HepG2 (cell line): Measurements from ENCODE around the gene PITHD1. TPM values are rescaled to one million over a fixed set of nuclear protein-coding genes. Genes with fewer than 3 reads are reported as not detected.

Experiments used
- CBX5 ChIP-seq: sonication (generic); formaldehyde crosslinking; IDR thresholded peaks from 2 replicates; pipeline ENCODE4 v1.4.0; 2020; ENCODE audit warnings: missing genetic modification reagents, borderline replicate concordance
- DNMT3B ChIP-seq: conservative IDR thresholded peaks from 2 replicates; pipeline ENCODE4 v1.6.1; 2016; ENCODE audit warnings: missing biosample characterization, control low read depth
- EZH2 ChIP-seq: conservative IDR thresholded peaks from 2 replicates; pipeline ENCODE4 v1.6.1; 2012; ENCODE audit warnings: mild to moderate bottlenecking, low read depth, low read length, moderate library complexity
- HNRNPLL ChIP-seq: fragments of 200-400 bp; formaldehyde crosslinking; IDR thresholded peaks from 2 replicates; pipeline ENCODE4 v1.6.1; 2017; ENCODE audit warnings: mild to moderate bottlenecking, low read depth, low read length; ENCODE audit not compliant: poor library complexity, severe bottlenecking
- SMYD3 ChIP-seq: sonication (generic); formaldehyde crosslinking; IDR thresholded peaks from 2 replicates; pipeline ENCODE4 v1.8.1; 2023; ENCODE audit warnings: mild to moderate bottlenecking, missing genetic modification reagents
- SNAI1 ChIP-seq: sonication (generic); formaldehyde crosslinking; IDR thresholded peaks from 2 replicates; pipeline ENCODE4 v1.5.0; 2020; ENCODE audit warnings: mild to moderate bottlenecking, missing genetic modification reagents, borderline replicate concordance
- SRY ChIP-seq: sonication (generic); formaldehyde crosslinking; IDR thresholded peaks from 2 replicates; pipeline ENCODE4 v1.8.0; 2022; ENCODE audit warnings: mild to moderate bottlenecking, missing genetic modification reagents
- ZFP82 ChIP-seq: sonication (generic); formaldehyde crosslinking; IDR thresholded peaks from 2 replicates; pipeline ENCODE4 v1.5.1; 2020; ENCODE audit warnings: mild to moderate bottlenecking, missing genetic modification reagents, borderline replicate concordance
- ZFX ChIP-seq: sonication (generic); formaldehyde crosslinking; IDR thresholded peaks from 2 replicates; pipeline ENCODE4 v1.4.0; 2020; ENCODE audit warnings: mild to moderate bottlenecking, low read depth, missing genetic modification reagents, moderate library complexity
- ZIK1 ChIP-seq: sonication (generic); formaldehyde crosslinking; IDR thresholded peaks from 2 replicates; pipeline ENCODE4 v1.5.0; 2020; ENCODE audit warnings: mild to moderate bottlenecking, low read depth, missing genetic modification reagents, borderline replicate concordance
- ZNF232 ChIP-seq: sonication (generic); formaldehyde crosslinking; IDR thresholded peaks from 2 replicates; pipeline ENCODE4 v1.4.0; 2020; ENCODE audit warnings: missing genetic modification reagents, borderline replicate concordance
- ZNF354B ChIP-seq: sonication (generic); formaldehyde crosslinking; IDR thresholded peaks from 2 replicates; pipeline ENCODE4 v1.8.0; 2022; ENCODE audit warnings: mild to moderate bottlenecking, missing genetic modification reagents
- ZNF615 ChIP-seq: sonication (generic); formaldehyde crosslinking; IDR thresholded peaks from 2 replicates; pipeline ENCODE4 v1.5.0; 2020; ENCODE audit warnings: mild to moderate bottlenecking, missing genetic modification reagents, borderline replicate concordance
- ZNF781 ChIP-seq: sonication (generic); formaldehyde crosslinking; IDR thresholded peaks from 2 replicates; pipeline ENCODE4 v1.5.1; 2020; ENCODE audit warnings: borderline replicate concordance, mild to moderate bottlenecking, missing genetic modification reagents; ENCODE audit errors: not compliant biosample characterization
- ZNF879 ChIP-seq: sonication (generic); formaldehyde crosslinking; IDR thresholded peaks from 2 replicates; pipeline ENCODE4 v1.8.1; 2023; ENCODE audit warnings: missing genetic modification reagents
- ZZZ3 ChIP-seq: sonication (generic); formaldehyde crosslinking; IDR thresholded peaks from 2 replicates; pipeline ENCODE4 v1.4.0; 2020; ENCODE audit warnings: missing genetic modification reagents, mild to moderate bottlenecking, borderline replicate concordance
- polyA plus RNA-seq, 8 experiments: library from polyadenylated mRNA; depleted of rRNA in 3 of 8; stranded (reverse) in 7 of 8; unstranded in 1 of 8; fragments of >200 nt; fragmentation: Illumina TruSeq in 4 of 8; extraction: Trizol in 4 of 8; gene quantifications; 2 replicates each; pipeline versions ENCODE4 v1.2.1 to v1.2.3, GENCODE V29; 2011 to 2016; ENCODE audit warnings: low read depth in 4 of 8, missing spikeins in 1 of 8, mixed read lengths in 1 of 8; ENCODE audit not compliant: insufficient read depth in 1 of 8
- total RNA-seq, 5 experiments: library from RNA; depleted of rRNA; stranded (reverse); fragments of >200 nt; fragmentation: Illumina TruSeq; extraction: Trizol; gene quantifications; 2 replicates each; pipeline ENCODE4 v1.2.3, GENCODE V29; 2016; ENCODE audit warnings: low read depth in 1 of 5
- TF ChIP-seq, protein P1 (sequence below): IDR thresholded peaks from 2 replicates; pipeline ENCODE4 v1.6.1; 2016
- TF ChIP-seq, protein P2 (sequence below): sonication (generic); formaldehyde crosslinking; IDR thresholded peaks from 2 replicates; pipeline ENCODE4 v1.5.0; 2020; ENCODE audit warnings: missing genetic modification reagents
- TF ChIP-seq, protein P3 (sequence below): IDR thresholded peaks from 2 replicates; pipeline ENCODE4 v1.6.1; 2012; ENCODE audit warnings: inconsistent platforms
- TF ChIP-seq, protein P4 (sequence below): IDR thresholded peaks from 2 replicates; pipeline ENCODE4 v1.6.1; 2016; ENCODE audit warnings: low read depth, missing genetic modification reagents, missing compliant biosample characterization
- TF ChIP-seq, protein P5 (sequence below): IDR thresholded peaks from 2 replicates; pipeline ENCODE4 v1.6.1; 2016; ENCODE audit warnings: control low read depth

The PITHD1 gene
- total and polyA plus RNA-seq, 2 of the 13 experiments (the other 11 are each of a cell fraction or from before 2014, with no cell fraction given), result 28.0 to 37.3 TPM

DNA sequence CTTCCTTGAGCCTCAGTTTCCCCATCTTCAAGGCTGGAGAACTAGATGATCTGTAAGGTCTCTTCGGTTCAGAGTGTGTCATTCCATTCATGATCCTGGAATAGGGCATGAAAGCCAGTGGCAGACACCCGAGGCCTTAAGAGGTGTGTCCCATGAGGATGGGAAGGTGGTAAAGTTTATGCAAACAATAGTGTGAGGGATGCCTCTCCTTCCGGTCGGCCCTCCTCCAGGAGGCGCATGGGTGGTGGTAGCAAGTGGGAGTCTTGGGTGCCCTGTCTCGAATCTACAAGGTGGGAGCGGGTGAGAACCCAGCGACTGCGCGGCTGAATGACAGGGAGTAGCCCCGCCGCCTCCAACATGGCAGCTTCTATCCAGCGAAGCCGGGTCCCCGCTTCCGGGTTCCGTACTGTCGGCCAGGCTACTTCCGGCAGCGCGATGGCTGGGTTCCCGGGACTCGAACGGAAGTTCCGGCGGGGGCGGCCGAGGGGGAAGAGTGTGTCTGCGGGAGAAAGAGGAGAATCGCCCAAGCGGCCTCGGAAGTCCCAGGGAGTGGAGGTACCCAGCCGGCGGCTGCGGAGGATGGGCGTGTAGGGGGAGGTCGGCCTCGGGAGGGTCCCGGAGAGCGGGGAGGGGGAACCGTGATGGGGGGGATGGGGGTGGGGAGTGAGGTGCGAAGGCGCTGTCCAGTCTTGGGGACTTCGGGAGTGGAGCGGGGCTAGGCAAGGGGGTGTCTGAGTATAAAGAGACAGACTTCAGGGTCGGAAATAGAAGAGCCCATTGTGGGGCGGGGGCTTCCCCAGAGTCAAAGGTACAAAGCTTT, 12.7 kb downstream of the PITHD1 start, which contains the start of gene LYPLA2 (continued):
- TF ChIP-seq, protein P1, sequence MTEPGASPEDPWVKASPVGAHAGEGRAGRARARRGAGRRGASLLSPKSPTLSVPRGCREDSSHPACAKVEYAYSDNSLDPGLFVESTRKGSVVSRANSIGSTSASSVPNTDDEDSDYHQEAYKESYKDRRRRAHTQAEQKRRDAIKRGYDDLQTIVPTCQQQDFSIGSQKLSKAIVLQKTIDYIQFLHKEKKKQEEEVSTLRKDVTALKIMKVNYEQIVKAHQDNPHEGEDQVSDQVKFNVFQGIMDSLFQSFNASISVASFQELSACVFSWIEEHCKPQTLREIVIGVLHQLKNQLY (CRISPR knock-in tag), result no peak
- TF ChIP-seq, protein P2, sequence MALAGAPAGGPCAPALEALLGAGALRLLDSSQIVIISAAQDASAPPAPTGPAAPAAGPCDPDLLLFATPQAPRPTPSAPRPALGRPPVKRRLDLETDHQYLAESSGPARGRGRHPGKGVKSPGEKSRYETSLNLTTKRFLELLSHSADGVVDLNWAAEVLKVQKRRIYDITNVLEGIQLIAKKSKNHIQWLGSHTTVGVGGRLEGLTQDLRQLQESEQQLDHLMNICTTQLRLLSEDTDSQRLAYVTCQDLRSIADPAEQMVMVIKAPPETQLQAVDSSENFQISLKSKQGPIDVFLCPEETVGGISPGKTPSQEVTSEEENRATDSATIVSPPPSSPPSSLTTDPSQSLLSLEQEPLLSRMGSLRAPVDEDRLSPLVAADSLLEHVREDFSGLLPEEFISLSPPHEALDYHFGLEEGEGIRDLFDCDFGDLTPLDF (CRISPR knock-in tag), result no peak
- TF ChIP-seq EZH2 (no peak), ZNF615 (CRISPR knock-in tag) (0 out of 2 replicates have a peak, but pooled peaks have one; percentile 51), DNMT3B (no peak), HNRNPLL (peak; percentile 76), ZIK1 (CRISPR knock-in tag) (no peak), ZNF232 (CRISPR knock-in tag) (no peak), ZZZ3 (no peak), ZNF354B (CRISPR knock-in tag) (no peak), CBX5 (no peak), ZNF781 (no peak), SRY (CRISPR knock-in tag) (no peak), ZNF879 (CRISPR knock-in tag) (no peak), SNAI1 (CRISPR knock-in tag) (no peak), ZFX (CRISPR knock-in tag) (peak; percentile 51; the same call in 1 of the 2 replicates), ZFP82 (CRISPR knock-in tag) (no peak), SMYD3 (CRISPR knock-in tag) (no peak)
- TF ChIP-seq, protein P3, sequence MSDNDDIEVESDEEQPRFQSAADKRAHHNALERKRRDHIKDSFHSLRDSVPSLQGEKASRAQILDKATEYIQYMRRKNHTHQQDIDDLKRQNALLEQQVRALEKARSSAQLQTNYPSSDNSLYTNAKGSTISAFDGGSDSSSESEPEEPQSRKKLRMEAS, result peak; percentile 45; the same call in 1 of the 2 replicates
- TF ChIP-seq, protein P4, sequence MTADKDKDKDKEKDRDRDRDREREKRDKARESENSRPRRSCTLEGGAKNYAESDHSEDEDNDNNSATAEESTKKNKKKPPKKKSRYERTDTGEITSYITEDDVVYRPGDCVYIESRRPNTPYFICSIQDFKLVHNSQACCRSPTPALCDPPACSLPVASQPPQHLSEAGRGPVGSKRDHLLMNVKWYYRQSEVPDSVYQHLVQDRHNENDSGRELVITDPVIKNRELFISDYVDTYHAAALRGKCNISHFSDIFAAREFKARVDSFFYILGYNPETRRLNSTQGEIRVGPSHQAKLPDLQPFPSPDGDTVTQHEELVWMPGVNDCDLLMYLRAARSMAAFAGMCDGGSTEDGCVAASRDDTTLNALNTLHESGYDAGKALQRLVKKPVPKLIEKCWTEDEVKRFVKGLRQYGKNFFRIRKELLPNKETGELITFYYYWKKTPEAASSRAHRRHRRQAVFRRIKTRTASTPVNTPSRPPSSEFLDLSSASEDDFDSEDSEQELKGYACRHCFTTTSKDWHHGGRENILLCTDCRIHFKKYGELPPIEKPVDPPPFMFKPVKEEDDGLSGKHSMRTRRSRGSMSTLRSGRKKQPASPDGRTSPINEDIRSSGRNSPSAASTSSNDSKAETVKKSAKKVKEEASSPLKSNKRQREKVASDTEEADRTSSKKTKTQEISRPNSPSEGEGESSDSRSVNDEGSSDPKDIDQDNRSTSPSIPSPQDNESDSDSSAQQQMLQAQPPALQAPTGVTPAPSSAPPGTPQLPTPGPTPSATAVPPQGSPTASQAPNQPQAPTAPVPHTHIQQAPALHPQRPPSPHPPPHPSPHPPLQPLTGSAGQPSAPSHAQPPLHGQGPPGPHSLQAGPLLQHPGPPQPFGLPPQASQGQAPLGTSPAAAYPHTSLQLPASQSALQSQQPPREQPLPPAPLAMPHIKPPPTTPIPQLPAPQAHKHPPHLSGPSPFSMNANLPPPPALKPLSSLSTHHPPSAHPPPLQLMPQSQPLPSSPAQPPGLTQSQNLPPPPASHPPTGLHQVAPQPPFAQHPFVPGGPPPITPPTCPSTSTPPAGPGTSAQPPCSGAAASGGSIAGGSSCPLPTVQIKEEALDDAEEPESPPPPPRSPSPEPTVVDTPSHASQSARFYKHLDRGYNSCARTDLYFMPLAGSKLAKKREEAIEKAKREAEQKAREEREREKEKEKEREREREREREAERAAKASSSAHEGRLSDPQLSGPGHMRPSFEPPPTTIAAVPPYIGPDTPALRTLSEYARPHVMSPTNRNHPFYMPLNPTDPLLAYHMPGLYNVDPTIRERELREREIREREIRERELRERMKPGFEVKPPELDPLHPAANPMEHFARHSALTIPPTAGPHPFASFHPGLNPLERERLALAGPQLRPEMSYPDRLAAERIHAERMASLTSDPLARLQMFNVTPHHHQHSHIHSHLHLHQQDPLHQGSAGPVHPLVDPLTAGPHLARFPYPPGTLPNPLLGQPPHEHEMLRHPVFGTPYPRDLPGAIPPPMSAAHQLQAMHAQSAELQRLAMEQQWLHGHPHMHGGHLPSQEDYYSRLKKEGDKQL, result no peak
- TF ChIP-seq, protein P5, sequence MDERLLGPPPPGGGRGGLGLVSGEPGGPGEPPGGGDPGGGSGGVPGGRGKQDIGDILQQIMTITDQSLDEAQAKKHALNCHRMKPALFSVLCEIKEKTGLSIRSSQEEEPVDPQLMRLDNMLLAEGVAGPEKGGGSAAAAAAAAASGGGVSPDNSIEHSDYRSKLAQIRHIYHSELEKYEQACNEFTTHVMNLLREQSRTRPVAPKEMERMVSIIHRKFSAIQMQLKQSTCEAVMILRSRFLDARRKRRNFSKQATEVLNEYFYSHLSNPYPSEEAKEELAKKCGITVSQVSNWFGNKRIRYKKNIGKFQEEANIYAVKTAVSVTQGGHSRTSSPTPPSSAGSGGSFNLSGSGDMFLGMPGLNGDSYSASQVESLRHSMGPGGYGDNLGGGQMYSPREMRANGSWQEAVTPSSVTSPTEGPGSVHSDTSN (CRISPR knock-in tag), result peak; percentile 51; the same call in 1 of the 2 replicates
